Measurements from ENCODE around the gene PNMA8C. TPM values are rescaled to one million over a fixed set of nuclear protein-coding genes. Genes with fewer than 3 reads are reported as not detected.

PNMA8C gene
- polyA plus RNA-seq, 1 of the 3 experiments (the other 2 are of a cell fraction) = 1.3 TPM

- 86% methylated on average over 8 of the region's 8 CpGs for whole genome bisulfite sequencing (ENCODE audit: low lambda C conversion rate)
- ChIA-PET CTCF (interaction anchor here (0.5 to 24.7 kb wide), 6 partner anchors 10 to 178 kb away, joined by 3 to 463 read pairs (median 5); partner anchors contain the start of gene HIF3A), POLR2A (no interaction called here)
Measured at GRCh38 chr19:46474211-46474610, 45.5 kb upstream of the PNMA8C start.

More at GRCh38 chr19:46474211-46474610, 45.5 kb upstream of the PNMA8C start:
- Histone ChIP-seq H3K9me3 (no peaks in the 10 kb centered on the region), H4K20me1 (ENCODE audit: insufficient read depth) (no peaks in the 10 kb centered on the region), H3K9ac (no peak overlapping the region), H2AFZ (ENCODE audit: low read depth) (no peak overlapping the region), H3K4me2 (no peak overlapping the region), H3F3A (replicated peaks; ENCODE audit: insufficient read depth) (peaks cover 25% of the 10 kb centered on the region), H3K27me3 (ENCODE audit: insufficient read depth) (no peaks in the 10 kb centered on the region), H3K4me3 (ENCODE audit: low read depth in 2 of 2, low read length in 1 of 2) (no peak overlapping the region), H3K9me2 (no peaks in the 10 kb centered on the region), H3K79me2 (ENCODE audit: insufficient read depth) (peaks cover 8% of the 10 kb centered on the region; the same call in 1 of the 2 replicates), H3K27ac (ENCODE audit: low read depth in 2 of 2, low read length in 1 of 2) (no peak overlapping the region), H3K36me3 (replicated peaks in 1 of 2; ENCODE audit: control insufficient read depth in 1 of 2, insufficient read depth in 2 of 2, low read length in 1 of 2) (no peaks in the 10 kb centered on the region), H3K4me1 (ENCODE audit: control insufficient read depth in 1 of 2, insufficient read depth in 2 of 2, low read depth in 1 of 2, low read length in 1 of 2) (peaks cover 14 to 15% of the 10 kb centered on the region in 2 experiments; a peak in 2 of 4 replicates)
- DNase-seq = no peak
- TF ChIP-seq FOXJ3 (CRISPR knock-in tag; IDR thresholded peaks at IDR 0.05) (no peak), GATA2 (CRISPR knock-in tag; IDR thresholded peaks at IDR 0.05) (no peak), MEF2A (IDR thresholded peaks at IDR 0.05; ENCODE audit: borderline replicate concordance, low read depth) (no peak), NRF1 (IDR thresholded peaks at IDR 0.05; ENCODE audit: low read depth, low read length) (no peak), SMC3 (IDR thresholded peaks at IDR 0.05; ENCODE audit: low read depth, low read length) (no peak), JUND (IDR thresholded peaks at IDR 0.05) (no peak), NFIC (IDR thresholded peaks at IDR 0.05; ENCODE audit: borderline replicate concordance) (no peak), TEAD4 (IDR thresholded peaks at IDR 0.05; ENCODE audit: borderline replicate concordance, insufficient read depth) (no peak), EZH2phosphoT487 (IDR thresholded peaks at IDR 0.05; ENCODE audit: borderline replicate concordance, low read depth) (no peak), IRF3 (IDR thresholded peaks at IDR 0.05; ENCODE audit: low read depth, low read length) (no peak), ELF1 (IDR thresholded peaks at IDR 0.05) (no peak), POLR2AphosphoS5 (IDR thresholded peaks at IDR 0.05; ENCODE audit: low read depth, low read length) (no peak), RAD21 (IDR thresholded peaks at IDR 0.05; ENCODE audit: low read length) (no peak), SIN3A (IDR thresholded peaks at IDR 0.05; ENCODE audit: borderline replicate concordance, low read depth, low read length) (no peak), FOSL2 (IDR thresholded peaks at IDR 0.05; ENCODE audit: borderline replicate concordance, low read depth) (no peak), GABPA (IDR thresholded peaks at IDR 0.05; ENCODE audit: low read depth) (no peak)
- TF ChIP-seq, protein P1, sequence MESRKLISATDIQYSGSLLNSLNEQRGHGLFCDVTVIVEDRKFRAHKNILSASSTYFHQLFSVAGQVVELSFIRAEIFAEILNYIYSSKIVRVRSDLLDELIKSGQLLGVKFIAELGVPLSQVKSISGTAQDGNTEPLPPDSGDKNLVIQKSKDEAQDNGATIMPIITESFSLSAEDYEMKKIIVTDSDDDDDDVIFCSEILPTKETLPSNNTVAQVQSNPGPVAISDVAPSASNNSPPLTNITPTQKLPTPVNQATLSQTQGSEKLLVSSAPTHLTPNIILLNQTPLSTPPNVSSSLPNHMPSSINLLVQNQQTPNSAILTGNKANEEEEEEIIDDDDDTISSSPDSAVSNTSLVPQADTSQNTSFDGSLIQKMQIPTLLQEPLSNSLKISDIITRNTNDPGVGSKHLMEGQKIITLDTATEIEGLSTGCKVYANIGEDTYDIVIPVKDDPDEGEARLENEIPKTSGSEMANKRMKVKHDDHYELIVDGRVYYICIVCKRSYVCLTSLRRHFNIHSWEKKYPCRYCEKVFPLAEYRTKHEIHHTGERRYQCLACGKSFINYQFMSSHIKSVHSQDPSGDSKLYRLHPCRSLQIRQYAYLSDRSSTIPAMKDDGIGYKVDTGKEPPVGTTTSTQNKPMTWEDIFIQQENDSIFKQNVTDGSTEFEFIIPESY (IDR thresholded peaks at IDR 0.05; ENCODE audit: borderline replicate concordance, low read depth) = no peak
- TF ChIP-seq, protein P2, sequence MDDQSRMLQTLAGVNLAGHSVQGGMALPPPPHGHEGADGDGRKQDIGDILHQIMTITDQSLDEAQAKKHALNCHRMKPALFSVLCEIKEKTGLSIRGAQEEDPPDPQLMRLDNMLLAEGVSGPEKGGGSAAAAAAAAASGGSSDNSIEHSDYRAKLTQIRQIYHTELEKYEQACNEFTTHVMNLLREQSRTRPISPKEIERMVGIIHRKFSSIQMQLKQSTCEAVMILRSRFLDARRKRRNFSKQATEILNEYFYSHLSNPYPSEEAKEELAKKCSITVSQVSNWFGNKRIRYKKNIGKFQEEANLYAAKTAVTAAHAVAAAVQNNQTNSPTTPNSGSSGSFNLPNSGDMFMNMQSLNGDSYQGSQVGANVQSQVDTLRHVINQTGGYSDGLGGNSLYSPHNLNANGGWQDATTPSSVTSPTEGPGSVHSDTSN (IDR thresholded peaks at IDR 0.05) = no peak

Measured in SK-N-SH (cell line).